ENCODE measurements around the gene TP63.

TP63 gene

GRCh38 chr3:189871418-189871817, 240.2 kb downstream of the TP63 start:
- no peak for DNase-seq

- DNase-seq = no peak
These were observed 252.0 kb downstream of the TP63 start for GRCh38 chr3:189883113-189883753.

GRCh38 chr3:189890496-189890895, 259.3 kb downstream of the TP63 start:
- DNase-seq = no peak

GRCh38 chr3:189896533-189896932, 265.3 kb downstream of the TP63 start:
- DNase-seq = no peak

GRCh38 chr3:189897406-189897805, 266.2 kb downstream of the TP63 start:
- no peak for DNase-seq

- DNase-seq = peak in 1 of 4 experiments; percentile 14
These were observed 267.5 kb downstream of the TP63 start for GRCh38 chr3:189898559-189899153.

- no peak for DNase-seq
These were observed 268.0 kb downstream of the TP63 start for GRCh38 chr3:189899186-189899585.

GRCh38 chr3:189900578-189900977, 269.4 kb downstream of the TP63 start:
- DNase-seq = no peak

GRCh38 chr3:189901481-189901880, 270.3 kb downstream of the TP63 start:
- DNase-seq = no peak

- DNase-seq = no peak
These were observed 271.3 kb downstream of the TP63 start for GRCh38 chr3:189902230-189903186.

- DNase-seq = no peak
These were observed 272.5 kb downstream of the TP63 start for GRCh38 chr3:189903562-189904250.

- no peak for DNase-seq
These were observed 276.6 kb downstream of the TP63 start for GRCh38 chr3:189907803-189908202.

GRCh38 chr3:189908646-189909045, 277.5 kb downstream of the TP63 start:
- no peak for DNase-seq

GRCh38 chr3:189909139-189909538, 277.9 kb downstream of the TP63 start:
- DNase-seq = no peak

GRCh38 chr3:189909573-189909972, 278.4 kb downstream of the TP63 start:
- DNase-seq = no peak

- DNase-seq = no peak
These were observed 279.8 kb downstream of the TP63 start for GRCh38 chr3:189911001-189911400.

- DNase-seq = peak; percentile 40 to 75 (median 59)
These were observed 283.6 kb downstream of the TP63 start for GRCh38 chr3:189914799-189915198.

- DNase-seq = no peak
These were observed 290.6 kb downstream of the TP63 start for GRCh38 chr3:189921770-189922169.

GRCh38 chr3:189927975-189928895, 297.0 kb downstream of the TP63 start:
- no peak for DNase-seq

GRCh38 chr3:189936201-189936945, 305.2 kb downstream of the TP63 start:
- DNase-seq = no peak

Data from suppressor macrophage (primary cell).